ENCODE results near the gene CRABP2. TPM values are rescaled to one million over a fixed set of nuclear protein-coding genes. Genes with fewer than 3 reads are reported as not detected.

Gene CRABP2
- total and polyA plus RNA-seq, 2 donors (not counting 3 experiments of a cell fraction or from before 2014, with no cell fraction given): 0.32 to 1.0 TPM

GRCh38 chr1:156748670-156749418, 43.5 kb upstream of the CRABP2 start:
- DNase-seq (ENCODE audit: low read depth, low spot score): peak; percentile 58
- no peak overlapping the region for H2AFZ ChIP-seq (ENCODE audit: low read depth, low read length)
- peaks cover 51% of the 10 kb centered on the region for H3K4me1 ChIP-seq (ENCODE audit: control insufficient read depth, extremely low read depth, insufficient read depth, low read length)
- peak overlapping the region; percentile 76 for H3K4me2 ChIP-seq (ENCODE audit: insufficient read depth, low read length)
- peak overlapping the region; percentile 85 for H3K27ac ChIP-seq (ENCODE audit: insufficient read depth, low read depth, low read length)
- TF ChIP-seq EZH2 (IDR thresholded peaks at IDR 0.05; ENCODE audit: borderline replicate concordance, low read depth, low read length, severe bottlenecking) (no peak), MYC (IDR thresholded peaks at IDR 0.05; ENCODE audit: low read depth, low read length) (no peak), JUN (IDR thresholded peaks at IDR 0.05; ENCODE audit: borderline replicate concordance, insufficient read depth, insufficient read length, low read depth) (no peak), MAX (IDR thresholded peaks at IDR 0.05; ENCODE audit: insufficient read depth, insufficient read length) (no peak), POLR2A (IDR thresholded peaks at IDR 0.05; ENCODE audit: low read depth, low read length) (no peak), GATA2 (IDR thresholded peaks at IDR 0.05; ENCODE audit: insufficient read depth, insufficient read length, low read depth, low read length) (no peak), CTCF (IDR thresholded peaks at IDR 0.05; ENCODE audit: extremely low read depth in 1 of 2, insufficient read depth in 1 of 2, low read depth in 1 of 2, low read length in 2 of 2) (no peak), FOS (IDR thresholded peaks at IDR 0.05; ENCODE audit: borderline replicate concordance, insufficient read depth, low read length) (no peak), POLR2AphosphoS5 (IDR thresholded peaks at IDR 0.05; ENCODE audit: insufficient read depth, low read depth, low read length) (no peak)
- H3K79me2 ChIP-seq (ENCODE audit: control insufficient read depth, insufficient read depth, low read length): peaks cover 78% of the 10 kb centered on the region
- ChIA-PET POLR2A (no interaction called here), CTCF (interaction anchor here (1.3 kb wide), 1 partner anchor 8 kb away, joined by 4 read pairs; the partner anchor contains the start of gene MRPL24)
- no TSS peak for BruUV-seq (replicated peaks)
- peak; percentile 83 for FAIRE-seq
- H3K27me3 ChIP-seq (ENCODE audit: control insufficient read depth in 2 of 2, insufficient read depth in 2 of 2, low read length in 2 of 2): no peaks in the 10 kb centered on the region
- H3K9ac ChIP-seq (replicated peaks; ENCODE audit: extremely low read depth, insufficient read depth, low read length): peak overlapping the region; percentile 69
- H3K36me3 ChIP-seq (ENCODE audit: control insufficient read depth in 2 of 2, extremely low read depth in 1 of 2, insufficient read depth in 2 of 2, low read length in 2 of 2): peaks cover 3 to 6% of the 10 kb centered on the region in 2 experiments
- no peaks in the 10 kb centered on the region for H3K9me1 ChIP-seq (replicated peaks; ENCODE audit: control insufficient read depth, extremely low read depth, insufficient read depth, low read length)
- no peaks in the 10 kb centered on the region for H3K9me3 ChIP-seq (replicated peaks; ENCODE audit: control insufficient read depth, insufficient read depth, low read length)
- dilution Hi-C loops (cut with MboI; ENCODE audit: extremely low pct_ligation_motif_present, low sequenced_read_pairs) (no loop called here), intact Hi-C loops (cut with micrococcal nuclease) (loop anchor here (5.0 kb wide), 1 partner anchor 247 kb away; the partner anchor contains the start of gene MEF2D)
- H4K20me1 ChIP-seq (replicated peaks; ENCODE audit: control insufficient read depth, extremely low read depth, insufficient read depth, low read length): no peaks in the 10 kb centered on the region
- H3K4me3 ChIP-seq (replicated peaks in 1 of 3; ENCODE audit: insufficient read depth in 1 of 3, low read depth in 1 of 3, low read length in 3 of 3): peak overlapping the region in 2 of 3 experiments; percentile 10 to 92

Measured in endothelial cell of umbilical vein (primary cell).